Activated T-helper 1 cell treated with anti-CD3 and anti-CD28 coated beads, Interleukin-12 subunit alpha, Interleukin-12 subunit beta, Interleukin-2, Interleukin-4 antibody, amounts not matched to agents 30 ng/mL and 10 ng/mL and 1 ng/mL, durations not matched to agents 14 hours and 24 hours and 36 hours (primary cell): Measurements from ENCODE around the gene BBC3. TPM values are rescaled to one million over a fixed set of nuclear protein-coding genes. Genes with fewer than 3 reads are reported as not detected.
"Not testable (repeated sequence)": the region's sequence is repeated elsewhere in the genome, so short reads cannot be mapped to it uniquely, and the experiment has no call there.

Source experiments
- DNase-seq: peaks from one replicate; pipeline ENCODE4 v3.0.0; 2021; ENCODE audit warnings: low spot score
- H3K27ac Mint-ChIP-seq: one replicate; pipeline ENCODE4 v1.8.0; 2021; ENCODE audit warnings: mild to moderate bottlenecking, mixed read lengths
- H3K27me3 Mint-ChIP-seq: one replicate; pipeline ENCODE4 v1.8.0; 2022; ENCODE audit warnings: mild to moderate bottlenecking, moderate library complexity, mixed read lengths; ENCODE audit not compliant: insufficient read depth
- H3K36me3 Mint-ChIP-seq: one replicate; pipeline ENCODE4 v1.8.0; 2021; ENCODE audit warnings: low read depth, mixed read lengths
- H3K4me1 Mint-ChIP-seq: one replicate; pipeline ENCODE4 v1.8.0; 2021; ENCODE audit warnings: low read depth, mixed read lengths
- H3K4me3 Mint-ChIP-seq: one replicate; pipeline ENCODE4 v1.8.0; 2021; ENCODE audit warnings: mild to moderate bottlenecking, moderate library complexity, mixed read lengths
- H3K9me3 Mint-ChIP-seq: one replicate; pipeline ENCODE4 v1.8.0; 2021; ENCODE audit warnings: mixed read lengths
- intact Hi-C: fragments of 100-400 bp; cut with micrococcal nuclease; formaldehyde crosslinking; loops from one replicate; pipeline ENCODE4 v1.15.1; 2024
- total RNA-seq: library from RNA; stranded (reverse); gene quantifications from 2 replicates; pipeline ENCODE4 v1.2.3, GENCODE V29; 2022

The BBC3 gene
- total RNA-seq, 1 donor from 2014 or later = 13.8 TPM

GRCh38 chr19:47253970-47254369 is 23.0 kb upstream of the BBC3 start:
- H3K27me3 Mint-ChIP-seq = peaks cover 2% of the 10 kb centered on the region
- intact Hi-C loops = no loop called here
- no peak for DNase-seq
- peaks cover 19% of the 10 kb centered on the region for H3K4me1 Mint-ChIP-seq
- no peaks in the 10 kb centered on the region for H3K9me3 Mint-ChIP-seq
- peaks cover 12% of the 10 kb centered on the region for H3K36me3 Mint-ChIP-seq
- H3K27ac Mint-ChIP-seq = no peak overlapping the region
- no peak overlapping the region for H3K4me3 Mint-ChIP-seq

GRCh38 chr19:47253467-47253881 is 22.5 kb upstream of the BBC3 start:
- Mint-ChIP-seq H3K27ac (no peak overlapping the region), H3K4me3 (no peak overlapping the region), H3K4me1 (peaks cover 14% of the 10 kb centered on the region), H3K36me3 (peaks cover 7% of the 10 kb centered on the region), H3K27me3 (peaks cover 2% of the 10 kb centered on the region), H3K9me3 (no peaks in the 10 kb centered on the region)
- intact Hi-C loops = no loop called here
- DNase-seq = no peak

- H3K4me1 Mint-ChIP-seq, DNase-seq, H3K27me3 Mint-ChIP-seq, intact Hi-C loops, H3K36me3 Mint-ChIP-seq, H3K4me3 Mint-ChIP-seq, H3K9me3 Mint-ChIP-seq, H3K27ac Mint-ChIP-seq: not testable (repeated sequence)
Measured at GRCh38 chr19:47253016-47253415, 22.0 kb upstream of the BBC3 start.

GRCh38 chr19:47247308-47247990 is 16.4 kb upstream of the BBC3 start:
- H3K9me3 Mint-ChIP-seq = no peaks in the 10 kb centered on the region
- no peaks in the 10 kb centered on the region for H3K36me3 Mint-ChIP-seq
- H3K27me3 Mint-ChIP-seq = peaks cover 2% of the 10 kb centered on the region
- peaks cover 10% of the 10 kb centered on the region for H3K4me1 Mint-ChIP-seq
- intact Hi-C loops = loop anchor here (1.0 kb wide), 2 partner anchors 117 to 234 kb away; partner anchors contain the start of gene SAE1
- no peak overlapping the region for H3K4me3 Mint-ChIP-seq
- DNase-seq = peak; percentile 69
- peak overlapping the region; percentile 48 for H3K27ac Mint-ChIP-seq

GRCh38 chr19:47243776-47244547 is 13.0 kb upstream of the BBC3 start:
- Mint-ChIP-seq H3K36me3 (peaks cover 2% of the 10 kb centered on the region), H3K4me1 (peaks cover 14% of the 10 kb centered on the region), H3K27me3 (peaks cover 7% of the 10 kb centered on the region), H3K27ac (peak overlapping the region; percentile 93), H3K9me3 (no peaks in the 10 kb centered on the region), H3K4me3 (peak overlapping the region; percentile 80)
- peak; percentile 90 for DNase-seq
- intact Hi-C loops = loop anchor here (1.0 to 5.0 kb wide), 9 partner anchors 12 to 207 kb away; partner anchors contain the start of genes BBC3, CCDC9 and INAFM1

- Mint-ChIP-seq H3K4me1 (peaks cover 16% of the 10 kb centered on the region), H3K36me3 (peaks cover 2% of the 10 kb centered on the region), H3K9me3 (no peaks in the 10 kb centered on the region), H3K27ac (peak overlapping the region; percentile 93), H3K27me3 (peaks cover 7% of the 10 kb centered on the region), H3K4me3 (peak overlapping the region; percentile 80)
- intact Hi-C loops = loop anchor here (1.0 to 5.0 kb wide), 2 partner anchors 31 to 206 kb away; partner anchors contain the start of gene INAFM1
- DNase-seq = no peak
Measured at GRCh38 chr19:47243364-47243775, 12.4 kb upstream of the BBC3 start.

GRCh38 chr19:47241919-47242577 is 11.0 kb upstream of the BBC3 start:
- no peak for DNase-seq
- intact Hi-C loops = loop anchor here (5.0 kb wide), 1 partner anchor 205 kb away; no protein-coding TSS in a partner anchor

GRCh38 chr19:47240996-47241918 is 10.3 kb upstream of the BBC3 start:
- H3K4me3 Mint-ChIP-seq = no peak overlapping the region
- H3K4me1 Mint-ChIP-seq = peaks cover 11% of the 10 kb centered on the region
- peak; percentile 76 for DNase-seq
- intact Hi-C loops = loop anchor here (5.0 kb wide), 1 partner anchor 204 kb away; no protein-coding TSS in a partner anchor
- H3K27me3 Mint-ChIP-seq = peaks cover 7% of the 10 kb centered on the region
- peaks cover 2% of the 10 kb centered on the region for H3K36me3 Mint-ChIP-seq
- no peak overlapping the region for H3K27ac Mint-ChIP-seq
- no peaks in the 10 kb centered on the region for H3K9me3 Mint-ChIP-seq

More at GRCh38 chr19:47241919-47242577, 11.0 kb upstream of the BBC3 start:
- Mint-ChIP-seq H3K36me3 (peaks cover 2% of the 10 kb centered on the region), H3K9me3 (no peaks in the 10 kb centered on the region), H3K27ac (no peak overlapping the region), H3K4me1 (peaks cover 11% of the 10 kb centered on the region), H3K4me3 (no peak overlapping the region), H3K27me3 (peaks cover 7% of the 10 kb centered on the region)

GRCh38 chr19:47240556-47240955 is 9.6 kb upstream of the BBC3 start:
- H3K9me3 Mint-ChIP-seq = no peaks in the 10 kb centered on the region
- peaks cover 2% of the 10 kb centered on the region for H3K36me3 Mint-ChIP-seq
- no peak overlapping the region for H3K4me3 Mint-ChIP-seq
- H3K27me3 Mint-ChIP-seq = peaks cover 11% of the 10 kb centered on the region
- H3K4me1 Mint-ChIP-seq = peaks cover 11% of the 10 kb centered on the region
- H3K27ac Mint-ChIP-seq = no peak overlapping the region
- intact Hi-C loops = loop anchor here (5.0 kb wide), 1 partner anchor 203 kb away; no protein-coding TSS in a partner anchor
- no peak for DNase-seq

- Mint-ChIP-seq H3K4me1 (peaks cover 8% of the 10 kb centered on the region), H3K27me3 (peaks cover 11% of the 10 kb centered on the region), H3K9me3 (no peaks in the 10 kb centered on the region), H3K36me3 (peaks cover 2% of the 10 kb centered on the region), H3K4me3 (no peak overlapping the region), H3K27ac (no peak overlapping the region)
- DNase-seq = peak; percentile 52
- intact Hi-C loops = loop anchor here (5.0 kb wide), 1 partner anchor 202 kb away; no protein-coding TSS in a partner anchor
Measured at GRCh38 chr19:47239610-47240296, 8.8 kb upstream of the BBC3 start.

GRCh38 chr19:47239152-47239551 is 8.2 kb upstream of the BBC3 start:
- H3K27ac Mint-ChIP-seq = no peak overlapping the region
- intact Hi-C loops = no loop called here
- peaks cover 9% of the 10 kb centered on the region for H3K27me3 Mint-ChIP-seq
- H3K9me3 Mint-ChIP-seq = no peaks in the 10 kb centered on the region
- H3K4me1 Mint-ChIP-seq = peaks cover 6% of the 10 kb centered on the region
- H3K4me3 Mint-ChIP-seq = peak overlapping the region; percentile 56
- DNase-seq = no peak
- H3K36me3 Mint-ChIP-seq = peaks cover 2% of the 10 kb centered on the region
